NB4 (cell line): ENCODE results near the gene AP4M1.

Experiments
- MYC ChIP-seq: IDR thresholded peaks from 2 replicates; pipeline ENCODE4 v1.6.1; 2011; ENCODE audit warnings: low read depth, low read length
- POLR2A ChIP-seq: IDR thresholded peaks from 2 replicates; pipeline ENCODE4 v1.6.1; 2011; ENCODE audit warnings: mild to moderate bottlenecking; ENCODE audit not compliant: insufficient read length; ENCODE audit errors: extremely low read depth
- TF ChIP-seq, protein P1 (sequence below): IDR thresholded peaks from one replicate; pipeline ENCODE4 v1.5.1; 2012; ENCODE audit warnings: low read depth, low read length

DNA sequence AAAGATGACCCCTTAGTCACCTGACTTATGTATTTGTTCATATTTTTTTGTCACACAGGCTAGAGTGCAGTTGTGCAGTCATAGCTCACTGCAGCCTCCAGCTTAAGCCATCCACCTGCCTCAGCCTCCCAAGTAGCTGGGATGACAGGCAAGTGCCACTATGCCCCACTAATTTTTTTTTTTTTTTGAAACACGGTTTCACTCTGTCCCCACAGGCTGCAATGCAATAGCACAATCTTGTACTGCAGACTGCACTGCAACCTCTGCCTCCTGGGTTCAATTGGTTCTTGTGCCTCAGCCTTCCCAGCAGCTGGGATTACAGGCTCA is 27.2 kb downstream of the AP4M1 start:
- TF ChIP-seq, protein P1, sequence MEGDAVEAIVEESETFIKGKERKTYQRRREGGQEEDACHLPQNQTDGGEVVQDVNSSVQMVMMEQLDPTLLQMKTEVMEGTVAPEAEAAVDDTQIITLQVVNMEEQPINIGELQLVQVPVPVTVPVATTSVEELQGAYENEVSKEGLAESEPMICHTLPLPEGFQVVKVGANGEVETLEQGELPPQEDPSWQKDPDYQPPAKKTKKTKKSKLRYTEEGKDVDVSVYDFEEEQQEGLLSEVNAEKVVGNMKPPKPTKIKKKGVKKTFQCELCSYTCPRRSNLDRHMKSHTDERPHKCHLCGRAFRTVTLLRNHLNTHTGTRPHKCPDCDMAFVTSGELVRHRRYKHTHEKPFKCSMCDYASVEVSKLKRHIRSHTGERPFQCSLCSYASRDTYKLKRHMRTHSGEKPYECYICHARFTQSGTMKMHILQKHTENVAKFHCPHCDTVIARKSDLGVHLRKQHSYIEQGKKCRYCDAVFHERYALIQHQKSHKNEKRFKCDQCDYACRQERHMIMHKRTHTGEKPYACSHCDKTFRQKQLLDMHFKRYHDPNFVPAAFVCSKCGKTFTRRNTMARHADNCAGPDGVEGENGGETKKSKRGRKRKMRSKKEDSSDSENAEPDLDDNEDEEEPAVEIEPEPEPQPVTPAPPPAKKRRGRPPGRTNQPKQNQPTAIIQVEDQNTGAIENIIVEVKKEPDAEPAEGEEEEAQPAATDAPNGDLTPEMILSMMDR: no peak
- TF ChIP-seq POLR2A: no peak
- no peak for TF ChIP-seq MYC
